Tibial nerve (tissue), 4 donors: ENCODE results near the gene UBE4A.

Experiments
- CTCF ChIP-seq, 5 experiments: fragments of 200-600 bp in 3 of 5; fragments of 450-650 bp in 2 of 5; sonication (generic) in 3 of 5; IDR thresholded peaks; one replicate each; pipeline ENCODE4 v1.5.1; 2016 to 2019; ENCODE audit warnings: antibody characterized with exemption in 5 of 5, mild to moderate bottlenecking in 3 of 5, moderate library complexity in 2 of 5
- EP300 ChIP-seq, 2 donors: sonication (generic); formaldehyde crosslinking; IDR thresholded peaks; one replicate each; pipeline ENCODE4 v1.6.1; 2017; ENCODE audit warnings: antibody characterized with exemption in 2 of 2, mild to moderate bottlenecking in 1 of 2
- POLR2A ChIP-seq, 2 donors: fragments of 450-650 bp; IDR thresholded peaks; one replicate each; pipeline ENCODE4 v1.6.1; 2017; ENCODE audit warnings: antibody characterized with exemption in 2 of 2, mild to moderate bottlenecking in 2 of 2, moderate library complexity in 2 of 2

GRCh38 chr11:118435290-118435892 lies 76.0 kb downstream of the UBE4A start:
- TF ChIP-seq POLR2A (IDR thresholded peaks at IDR 0.05) (no peak), CTCF (IDR thresholded peaks at IDR 0.05) (no peak), EP300 (IDR thresholded peaks at IDR 0.05) (no peak)
